A549 (cell line): ENCODE results near the gene NOD2. TPM values are rescaled to one million over a fixed set of nuclear protein-coding genes. Genes with fewer than 3 reads are reported as not detected.

Source experiments
- ATAC-seq, 2 experiments: fragments of 200-7000 bp in 1 of 2; fragments of >200 bp in 1 of 2; cut with Nextera tagmentation in 1 of 2; cut with Tn5 transposase in 1 of 2; 3 replicates each; pipeline versions ENCODE4 v1.8.0 to v1.9.1; 2018 to 2020; ENCODE audit warnings: mild to moderate bottlenecking in 1 of 2, moderate library complexity in 1 of 2
- CTCF ChIA-PET: fragments of 300-600 bp; sonication (Branson Sonifier 250); formaldehyde crosslinking; extraction: SDS; loops from one replicate; lab custom pipeline; 2021; ENCODE audit warnings: antibody characterized with exemption, inconsistent platforms; lab: Yijun Ruan, JAX
- POLR2A ChIA-PET: fragments of 350-600 bp; formaldehyde crosslinking; extraction: SDS; loops from one replicate; lab custom pipeline; 2021; ENCODE audit warnings: antibody characterized with exemption, inconsistent platforms; lab: Yijun Ruan, JAX
- DNase-seq, 2 experiments: peaks; one replicate each; pipeline versions ENCODE4 v3.0.0 to v3.0.0-alpha.2; 2011 to 2016; ENCODE audit warnings: low read depth in 1 of 2, low spot score in 1 of 2
- FAIRE-seq: peaks from 2 replicates; lab custom pipeline; 2011; peaks lifted over from hg19 to GRCh38; lab: Jason Lieb, UNC
- H3K27ac ChIP-seq, 2 experiments: fragments of >200 bp; sonication (Bioruptor Twin); formaldehyde crosslinking; 3 replicates each; pipeline ENCODE4 v1.5.1; 2016 to 2017
- H3K4me1 ChIP-seq: fragments of >200 bp; sonication (Bioruptor Twin); formaldehyde crosslinking; 3 replicates; pipeline ENCODE4 v1.6.1; 2016
- H3K4me2 ChIP-seq: fragments of >200 bp; sonication (Bioruptor Twin); formaldehyde crosslinking; 3 replicates; pipeline ENCODE4 v1.6.1; 2016
- H3K4me3 ChIP-seq: fragments of >200 bp; sonication (Bioruptor Twin); formaldehyde crosslinking; 3 replicates; pipeline ENCODE4 v1.5.1; 2016
- H3K9me3 ChIP-seq: fragments of >200 bp; sonication (Bioruptor Twin); formaldehyde crosslinking; 3 replicates; pipeline ENCODE4 v1.6.1; 2016
- EP300 ChIP-seq, 2 experiments: fragments of >200 bp; sonication (Bioruptor Twin); formaldehyde crosslinking; IDR thresholded peaks; 2 replicates in 1 of 2; 3 replicates in 1 of 2; pipeline ENCODE4 v1.6.1; 2016 to 2017
- FOSB ChIP-seq: fragments of 250-450 bp; sonication (Bioruptor Pico); IDR thresholded peaks from 2 replicates; pipeline ENCODE4 v1.5.0; 2020; ENCODE audit warnings: mild to moderate bottlenecking, moderate library complexity
- HDAC2 ChIP-seq: fragments of 200-600 bp; sonication (generic); IDR thresholded peaks from 2 replicates; pipeline ENCODE4 v1.6.1; 2016
- JUN ChIP-seq, 2 experiments: fragments of >200 bp; sonication (Bioruptor Twin); formaldehyde crosslinking; IDR thresholded peaks; 2 replicates in 1 of 2; 3 replicates in 1 of 2; pipeline ENCODE4 v1.6.1; 2016 to 2017
- JUNB ChIP-seq: fragments of >200 bp; sonication (Bioruptor Twin); formaldehyde crosslinking; IDR thresholded peaks from 2 replicates; pipeline ENCODE4 v1.6.1; 2016
- MAFK ChIP-seq: fragments of 450-650 bp; IDR thresholded peaks from 2 replicates; pipeline ENCODE4 v1.6.1; 2014; ENCODE audit not compliant: partially characterized antibody
- NPAS2 ChIP-seq: fragments of 250-450 bp; sonication (Bioruptor Pico); IDR thresholded peaks from 2 replicates; pipeline ENCODE4 v1.8.0; 2022; ENCODE audit warnings: mild to moderate bottlenecking, moderate library complexity, borderline replicate concordance
- RNF2 ChIP-seq: fragments of 200-600 bp; sonication (generic); IDR thresholded peaks from 2 replicates; pipeline ENCODE4 v1.6.1; 2016; ENCODE audit warnings: low read depth, mild to moderate bottlenecking, antibody characterized with exemption, moderate library complexity, borderline replicate concordance
- SREBF2 ChIP-seq: fragments of 450-650 bp; IDR thresholded peaks from 2 replicates; pipeline ENCODE4 v1.6.1; 2014; ENCODE audit warnings: mild to moderate bottlenecking, moderate library complexity
- WGBS: methylation state at CpG from one replicate; pipeline ENCODE4 v1.1.6; 2017; ENCODE audit errors: missing lambda C conversion rate; 5-methylcytosine and 5-hydroxymethylcytosine counted together
- polyA plus RNA-seq, 4 experiments: library from polyadenylated mRNA; depleted of rRNA in 3 of 4; stranded (reverse); fragments of >200 nt; fragmentation: RNase III in 1 of 4; extraction: RNeasy Plus Mini Kit Qiagen cat#74134 plus additional on column Dnase treatment in 1 of 4; gene quantifications; 2 replicates in 3 of 4; 3 replicates in 1 of 4; pipeline ENCODE4 v1.2.3, GENCODE V29; 2011 to 2017
- TF ChIP-seq, protein P1 (sequence below): fragments of 250-450 bp; sonication (Bioruptor Pico); IDR thresholded peaks from 2 replicates; pipeline ENCODE4 v1.5.0; 2021; ENCODE audit warnings: mild to moderate bottlenecking, moderate library complexity, borderline replicate concordance
- TF ChIP-seq, protein P2 (sequence below): fragments of >200 bp; sonication (Bioruptor Twin); formaldehyde crosslinking; IDR thresholded peaks from 2 replicates; pipeline ENCODE4 v1.6.1; 2016
- TF ChIP-seq, protein P3 (sequence below): IDR thresholded peaks from 2 replicates; pipeline ENCODE4 v1.6.1; 2012; ENCODE audit warnings: low read depth, borderline replicate concordance
- TF ChIP-seq, protein P4 (sequence below): fragments of 200-600 bp; sonication (generic); IDR thresholded peaks from 2 replicates; pipeline ENCODE4 v1.6.1; 2016; ENCODE audit warnings: antibody characterized with exemption, mild to moderate bottlenecking, moderate library complexity
- TF ChIP-seq, protein P5 (sequence below): fragments of 450-650 bp; IDR thresholded peaks from 2 replicates; pipeline ENCODE4 v1.6.1; 2014; ENCODE audit warnings: antibody characterized with exemption

The NOD2 gene
- polyA plus RNA-seq, 2 of the 4 experiments (the other 2 are of a cell fraction), result not detected

DNA sequence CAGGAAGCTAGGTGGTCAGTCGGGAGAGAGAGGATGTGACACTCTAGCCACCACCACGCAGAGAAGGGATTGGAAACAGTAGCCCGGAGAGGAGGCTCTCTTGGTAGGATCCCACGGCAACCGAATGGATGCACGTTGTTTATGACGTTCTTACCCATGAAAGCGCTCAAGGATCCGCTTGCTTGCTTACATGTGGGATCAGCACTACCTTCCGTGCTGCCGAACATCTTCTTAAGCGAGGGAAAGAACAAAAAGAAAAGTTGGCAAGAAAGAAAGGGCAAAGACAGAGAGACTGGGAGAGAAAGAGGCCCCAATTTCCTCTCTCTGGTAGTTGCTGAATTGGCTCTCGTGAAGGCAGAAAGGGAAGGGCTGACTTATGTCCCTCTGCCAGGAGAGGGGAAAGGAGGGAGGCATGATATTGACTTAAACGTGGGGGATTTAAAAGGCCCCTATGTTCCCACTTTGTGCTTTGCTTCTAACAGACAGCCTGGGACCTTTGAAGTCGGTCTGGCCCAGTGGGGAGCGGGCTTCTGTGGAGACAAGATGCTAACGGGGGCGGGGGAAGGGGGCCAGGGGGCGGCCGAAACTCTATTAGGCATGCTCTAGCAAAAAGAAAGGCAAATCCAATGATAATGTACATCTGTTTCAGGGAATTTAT, 47.7 kb upstream of the NOD2 start:
- no peak for ATAC-seq
- POLR2A ChIA-PET, result no interaction called here
- H3K4me3 ChIP-seq, result no peak overlapping the region
- no peaks in the 10 kb centered on the region for H3K9me3 ChIP-seq
- WGBS, result 62% methylated on average over 20 of the region's 20 CpGs
- no peak overlapping the region for H3K4me2 ChIP-seq
- no peak for FAIRE-seq
- H3K27ac ChIP-seq, result no peak overlapping the region
- DNase-seq, result no peak
- no peak for TF ChIP-seq HDAC2
- TF ChIP-seq, protein P1, sequence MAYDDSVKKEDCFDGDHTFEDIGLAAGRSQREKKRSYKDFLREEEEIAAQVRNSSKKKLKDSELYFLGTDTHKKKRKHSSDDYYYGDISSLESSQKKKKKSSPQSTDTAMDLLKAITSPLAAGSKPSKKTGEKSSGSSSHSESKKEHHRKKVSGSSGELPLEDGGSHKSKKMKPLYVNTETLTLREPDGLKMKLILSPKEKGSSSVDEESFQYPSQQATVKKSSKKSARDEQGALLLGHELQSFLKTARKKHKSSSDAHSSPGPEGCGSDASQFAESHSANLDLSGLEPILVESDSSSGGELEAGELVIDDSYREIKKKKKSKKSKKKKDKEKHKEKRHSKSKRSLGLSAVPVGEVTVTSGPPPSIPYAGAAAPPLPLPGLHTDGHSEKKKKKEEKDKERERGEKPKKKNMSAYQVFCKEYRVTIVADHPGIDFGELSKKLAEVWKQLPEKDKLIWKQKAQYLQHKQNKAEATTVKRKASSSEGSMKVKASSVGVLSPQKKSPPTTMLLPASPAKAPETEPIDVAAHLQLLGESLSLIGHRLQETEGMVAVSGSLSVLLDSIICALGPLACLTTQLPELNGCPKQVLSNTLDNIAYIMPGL (CRISPR knock-in tag), result no peak
- TF ChIP-seq RNF2, result no peak
- TF ChIP-seq NPAS2, result no peak
- TF ChIP-seq, protein P2, sequence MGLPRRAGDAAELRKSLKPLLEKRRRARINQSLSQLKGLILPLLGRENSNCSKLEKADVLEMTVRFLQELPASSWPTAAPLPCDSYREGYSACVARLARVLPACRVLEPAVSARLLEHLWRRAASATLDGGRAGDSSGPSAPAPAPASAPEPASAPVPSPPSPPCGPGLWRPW, result no peak
- no peak for TF ChIP-seq EP300 (IDR thresholded peaks at IDR 0.05)
- TF ChIP-seq, protein P3, sequence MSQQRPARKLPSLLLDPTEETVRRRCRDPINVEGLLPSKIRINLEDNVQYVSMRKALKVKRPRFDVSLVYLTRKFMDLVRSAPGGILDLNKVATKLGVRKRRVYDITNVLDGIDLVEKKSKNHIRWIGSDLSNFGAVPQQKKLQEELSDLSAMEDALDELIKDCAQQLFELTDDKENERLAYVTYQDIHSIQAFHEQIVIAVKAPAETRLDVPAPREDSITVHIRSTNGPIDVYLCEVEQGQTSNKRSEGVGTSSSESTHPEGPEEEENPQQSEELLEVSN, result no peak
- no peak for TF ChIP-seq JUN (IDR thresholded peaks at IDR 0.05)
- TF ChIP-seq SREBF2, result no peak
- no peak for TF ChIP-seq JUNB
- no peaks in the 10 kb centered on the region for H3K4me1 ChIP-seq
- CTCF ChIA-PET, result interaction anchor here (1.6 kb wide), 1 partner anchor 20 kb away, joined by 6 read pairs; no protein-coding TSS in a partner anchor

DNA sequence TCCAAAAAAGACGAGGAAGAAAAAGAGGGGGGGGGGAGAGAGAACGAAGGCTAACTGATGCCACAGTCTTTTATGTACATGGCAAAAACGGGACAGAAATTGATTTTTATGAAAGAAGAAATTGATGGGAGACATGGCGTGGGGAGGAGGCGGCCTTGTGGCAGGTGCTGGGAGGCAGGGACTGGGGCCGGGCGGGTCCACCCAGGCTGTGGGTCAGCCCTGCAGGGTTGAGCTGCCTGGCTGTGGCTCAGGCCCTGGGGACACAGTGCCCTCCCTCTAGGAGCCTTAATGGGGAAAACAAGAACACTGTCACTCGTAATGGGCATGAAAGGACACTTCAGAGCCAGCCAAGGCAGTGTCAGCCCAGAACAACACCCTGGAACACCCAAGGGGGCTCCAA, 47.1 kb upstream of the NOD2 start:
- H3K4me2 ChIP-seq, result no peak overlapping the region
- CTCF ChIA-PET, result interaction anchor here (1.1 kb wide), 1 partner anchor 19 kb away, joined by 6 read pairs; no protein-coding TSS in a partner anchor
- no peak for DNase-seq
- H3K27ac ChIP-seq, result no peak overlapping the region
- POLR2A ChIA-PET, result no interaction called here
- no peak for FAIRE-seq
- H3K4me1 ChIP-seq, result no peaks in the 10 kb centered on the region
- 31% methylated on average over 8 of the region's 8 CpGs for WGBS
- ATAC-seq, result no peak
- no peak overlapping the region for H3K4me3 ChIP-seq
- H3K9me3 ChIP-seq, result no peaks in the 10 kb centered on the region
- TF ChIP-seq, protein P4, sequence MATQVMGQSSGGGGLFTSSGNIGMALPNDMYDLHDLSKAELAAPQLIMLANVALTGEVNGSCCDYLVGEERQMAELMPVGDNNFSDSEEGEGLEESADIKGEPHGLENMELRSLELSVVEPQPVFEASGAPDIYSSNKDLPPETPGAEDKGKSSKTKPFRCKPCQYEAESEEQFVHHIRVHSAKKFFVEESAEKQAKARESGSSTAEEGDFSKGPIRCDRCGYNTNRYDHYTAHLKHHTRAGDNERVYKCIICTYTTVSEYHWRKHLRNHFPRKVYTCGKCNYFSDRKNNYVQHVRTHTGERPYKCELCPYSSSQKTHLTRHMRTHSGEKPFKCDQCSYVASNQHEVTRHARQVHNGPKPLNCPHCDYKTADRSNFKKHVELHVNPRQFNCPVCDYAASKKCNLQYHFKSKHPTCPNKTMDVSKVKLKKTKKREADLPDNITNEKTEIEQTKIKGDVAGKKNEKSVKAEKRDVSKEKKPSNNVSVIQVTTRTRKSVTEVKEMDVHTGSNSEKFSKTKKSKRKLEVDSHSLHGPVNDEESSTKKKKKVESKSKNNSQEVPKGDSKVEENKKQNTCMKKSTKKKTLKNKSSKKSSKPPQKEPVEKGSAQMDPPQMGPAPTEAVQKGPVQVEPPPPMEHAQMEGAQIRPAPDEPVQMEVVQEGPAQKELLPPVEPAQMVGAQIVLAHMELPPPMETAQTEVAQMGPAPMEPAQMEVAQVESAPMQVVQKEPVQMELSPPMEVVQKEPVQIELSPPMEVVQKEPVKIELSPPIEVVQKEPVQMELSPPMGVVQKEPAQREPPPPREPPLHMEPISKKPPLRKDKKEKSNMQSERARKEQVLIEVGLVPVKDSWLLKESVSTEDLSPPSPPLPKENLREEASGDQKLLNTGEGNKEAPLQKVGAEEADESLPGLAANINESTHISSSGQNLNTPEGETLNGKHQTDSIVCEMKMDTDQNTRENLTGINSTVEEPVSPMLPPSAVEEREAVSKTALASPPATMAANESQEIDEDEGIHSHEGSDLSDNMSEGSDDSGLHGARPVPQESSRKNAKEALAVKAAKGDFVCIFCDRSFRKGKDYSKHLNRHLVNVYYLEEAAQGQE, result no peak

DNA sequence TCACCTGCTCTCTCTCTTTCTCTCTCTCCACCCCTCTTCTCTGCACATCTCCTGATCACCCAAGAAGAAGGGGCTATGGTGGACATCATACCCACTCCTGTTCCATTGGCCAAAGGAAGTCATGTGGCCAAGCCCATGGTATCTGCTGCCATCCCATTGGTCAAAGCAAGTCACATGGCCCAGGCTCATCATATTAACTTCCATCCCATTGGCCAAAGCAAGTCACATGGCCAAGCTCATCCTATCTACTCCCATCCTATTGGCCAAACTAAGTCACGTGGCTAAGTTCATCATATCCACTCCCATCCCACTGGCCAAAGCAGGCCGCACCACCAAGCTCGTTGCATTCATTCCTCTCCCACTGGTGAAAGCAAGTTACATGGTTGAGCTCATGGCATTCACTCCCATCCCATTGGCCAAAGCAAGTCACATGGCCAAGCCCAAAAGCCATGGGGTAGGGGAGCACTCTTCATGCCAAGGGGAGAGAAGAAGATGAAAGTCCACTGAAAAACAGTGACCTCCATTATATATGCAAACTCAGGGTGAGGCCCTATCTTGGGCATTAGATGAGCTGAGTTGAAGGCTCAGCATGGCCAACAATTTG, 41.5 kb upstream of the NOD2 start:
- POLR2A ChIA-PET, result no interaction called here
- FAIRE-seq, result no peak
- no peak for TF ChIP-seq JUN (IDR thresholded peaks at IDR 0.05)
- TF ChIP-seq MAFK, result no peak
- TF ChIP-seq, protein P5, sequence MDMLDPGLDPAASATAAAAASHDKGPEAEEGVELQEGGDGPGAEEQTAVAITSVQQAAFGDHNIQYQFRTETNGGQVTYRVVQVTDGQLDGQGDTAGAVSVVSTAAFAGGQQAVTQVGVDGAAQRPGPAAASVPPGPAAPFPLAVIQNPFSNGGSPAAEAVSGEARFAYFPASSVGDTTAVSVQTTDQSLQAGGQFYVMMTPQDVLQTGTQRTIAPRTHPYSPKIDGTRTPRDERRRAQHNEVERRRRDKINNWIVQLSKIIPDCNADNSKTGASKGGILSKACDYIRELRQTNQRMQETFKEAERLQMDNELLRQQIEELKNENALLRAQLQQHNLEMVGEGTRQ, result peak; percentile 92
- TF ChIP-seq FOSB (CRISPR knock-in tag), result no peak
- TF ChIP-seq, all 56 proteins: peak for 1
- 79% methylated on average over 3 of the region's 3 CpGs for WGBS
- H3K27ac ChIP-seq, result no peak overlapping the region
- ATAC-seq (peak in 1 of 2 experiments; percentile 22; a peak in 2 of 6 replicates), DNase-seq (peak in 1 of 2 experiments; percentile 24)
- H3K4me2 ChIP-seq, result no peak overlapping the region
- CTCF ChIA-PET, result interaction anchor here (1.6 to 3.0 kb wide), 2 partner anchors 13 to 16 kb away, joined by 5 to 32 read pairs; no protein-coding TSS in a partner anchor
- H3K4me1 ChIP-seq, result no peaks in the 10 kb centered on the region
- H3K9me3 ChIP-seq, result no peaks in the 10 kb centered on the region
- no peak overlapping the region for H3K4me3 ChIP-seq
